MM.1S (cell line): ENCODE measurements around the gene TRMU.

Experiments used
- DNase-seq: peaks from one replicate; pipeline ENCODE4 v3.0.0-alpha.2; 2015
- H2AFZ ChIP-seq: fragments of 300-600 bp; sonication (generic); 2 replicates; pipeline ENCODE4 v1.6.0; 2016; ENCODE audit warnings: antibody characterized with exemption, low read length
- H3F3A ChIP-seq: fragments of 300-600 bp; sonication (generic); 2 replicates; pipeline ENCODE4 v1.6.1; 2016; ENCODE audit warnings: mild to moderate bottlenecking, antibody characterized with exemption, low read length, moderate library complexity, mixed read lengths; ENCODE audit not compliant: insufficient read depth
- H3K27ac ChIP-seq: fragments of 300-600 bp; sonication (generic); 2 replicates; pipeline ENCODE4 v1.5.1; 2016; ENCODE audit warnings: mild to moderate bottlenecking, low read length
- H3K27me3 ChIP-seq: fragments of 300-600 bp; sonication (generic); replicated peaks from 2 replicates; pipeline ENCODE4 v1.6.0; 2016; ENCODE audit warnings: low read length; ENCODE audit not compliant: insufficient read depth
- H3K36me3 ChIP-seq: fragments of 300-600 bp; sonication (generic); replicated peaks from 2 replicates; pipeline ENCODE4 v1.6.1; 2016; ENCODE audit warnings: mild to moderate bottlenecking, low read length, mixed read lengths; ENCODE audit not compliant: insufficient read depth
- H3K4me1 ChIP-seq: fragments of 300-600 bp; sonication (generic); 2 replicates; pipeline ENCODE4 v1.6.1; 2016; ENCODE audit warnings: low read length, mixed read lengths
- H3K4me2 ChIP-seq: fragments of 300-600 bp; sonication (generic); 2 replicates; pipeline ENCODE4 v1.6.0; 2016; ENCODE audit warnings: low read depth, low read length
- H3K4me3 ChIP-seq: fragments of 300-600 bp; sonication (generic); 2 replicates; pipeline ENCODE4 v1.5.1; 2016; ENCODE audit warnings: low read length, mixed read lengths
- H3K79me2 ChIP-seq: fragments of 300-600 bp; sonication (generic); 2 replicates; pipeline ENCODE4 v1.6.1; 2016; ENCODE audit warnings: mixed run types, low read length, mixed read lengths
- H3K9ac ChIP-seq: fragments of 300-600 bp; sonication (generic); 2 replicates; pipeline ENCODE4 v1.6.1; 2016; ENCODE audit warnings: low read length, mixed read lengths
- H3K9me2 ChIP-seq: fragments of 300-600 bp; sonication (generic); replicated peaks from 2 replicates; pipeline ENCODE4 v1.6.1; 2016; ENCODE audit warnings: mild to moderate bottlenecking, low read length, mixed read lengths; ENCODE audit not compliant: insufficient read depth
- H3K9me3 ChIP-seq: fragments of 300-600 bp; sonication (generic); replicated peaks from 2 replicates; pipeline ENCODE4 v1.6.1; 2016; ENCODE audit warnings: mild to moderate bottlenecking, low read length, mixed read lengths; ENCODE audit not compliant: insufficient read depth
- H4K20me1 ChIP-seq: fragments of 300-600 bp; sonication (generic); 2 replicates; pipeline ENCODE4 v1.6.1; 2016; ENCODE audit warnings: mild to moderate bottlenecking, low read length, moderate library complexity, mixed read lengths; ENCODE audit not compliant: insufficient read depth
- CTCF ChIP-seq: fragments of 300-600 bp; sonication (generic); IDR thresholded peaks from 2 replicates; pipeline ENCODE4 v1.5.1; 2016; ENCODE audit warnings: antibody characterized with exemption, low read length, mixed read lengths
- EZH2 ChIP-seq: fragments of 300-600 bp; sonication (generic); optimal IDR thresholded peaks from 2 replicates; pipeline ENCODE3; 2017; ENCODE audit warnings: low read depth, mild to moderate bottlenecking, antibody characterized with exemption, low read length, mixed read lengths
- EZH2phosphoT487 ChIP-seq: fragments of 300-600 bp; sonication (generic); IDR thresholded peaks from 2 replicates; pipeline ENCODE4 v1.6.1; 2018; ENCODE audit warnings: antibody characterized with exemption, low read length

Gene TRMU

GRCh38 chr22:46300491-46300890 is 35.0 kb upstream of the TRMU start:
- H3K9me3 ChIP-seq, result no peaks in the 10 kb centered on the region
- no peak for DNase-seq
- H3K4me2 ChIP-seq, result no peak overlapping the region
- TF ChIP-seq EZH2phosphoT487, result no peak
- no peak for TF ChIP-seq CTCF
- TF ChIP-seq EZH2, result no peak
- no peak overlapping the region for H2AFZ ChIP-seq
- no peak overlapping the region for H3K4me3 ChIP-seq
- peaks cover 91% of the 10 kb centered on the region for H3K79me2 ChIP-seq
- H3K4me1 ChIP-seq, result peaks cover 10% of the 10 kb centered on the region
- H3K9ac ChIP-seq, result no peak overlapping the region
- peaks cover 13% of the 10 kb centered on the region for H3F3A ChIP-seq
- no peak overlapping the region for H3K27ac ChIP-seq
- H3K9me2 ChIP-seq, result no peaks in the 10 kb centered on the region
- H4K20me1 ChIP-seq, result no peaks in the 10 kb centered on the region
- peaks cover 13% of the 10 kb centered on the region; the same call in 1 of the 2 replicates for H3K36me3 ChIP-seq
- no peaks in the 10 kb centered on the region for H3K27me3 ChIP-seq

GRCh38 chr22:46303347-46303965 is 32.1 kb upstream of the TRMU start:
- no peak for DNase-seq
- Histone ChIP-seq H3K27me3 (no peaks in the 10 kb centered on the region), H3K4me1 (peaks cover 3% of the 10 kb centered on the region; the same call in 1 of the 2 replicates), H3K4me2 (no peak overlapping the region), H3F3A (no peaks in the 10 kb centered on the region), H3K79me2 (peaks cover 94% of the 10 kb centered on the region), H2AFZ (no peak overlapping the region), H3K9me3 (no peaks in the 10 kb centered on the region), H3K27ac (no peak overlapping the region), H4K20me1 (no peaks in the 10 kb centered on the region), H3K36me3 (peaks cover 20% of the 10 kb centered on the region), H3K9ac (no peak overlapping the region), H3K9me2 (no peaks in the 10 kb centered on the region), H3K4me3 (no peak overlapping the region)
- TF ChIP-seq EZH2phosphoT487 (no peak), EZH2 (no peak), CTCF (no peak)

GRCh38 chr22:46308283-46308988 is 27.1 kb upstream of the TRMU start:
- Histone ChIP-seq H3K4me2 (no peak overlapping the region), H2AFZ (no peak overlapping the region), H3K4me3 (no peak overlapping the region), H3F3A (no peaks in the 10 kb centered on the region), H3K9me3 (no peaks in the 10 kb centered on the region), H3K79me2 (peaks cover 80% of the 10 kb centered on the region), H3K27ac (no peak overlapping the region), H3K9me2 (no peaks in the 10 kb centered on the region), H3K36me3 (peaks cover 17% of the 10 kb centered on the region), H3K9ac (no peak overlapping the region), H4K20me1 (no peaks in the 10 kb centered on the region), H3K4me1 (no peaks in the 10 kb centered on the region), H3K27me3 (no peaks in the 10 kb centered on the region)
- DNase-seq, result no peak
- TF ChIP-seq EZH2, result no peak
- no peak for TF ChIP-seq EZH2phosphoT487
- TF ChIP-seq CTCF, result no peak
